ENCODE data around the gene CRIP2.

Gene CRIP2

GRCh38 chr14:105444859-105445258 is 29.8 kb upstream of the CRIP2 start:
- DNase-seq (ENCODE audit: low spot score) = no peak

DNA sequence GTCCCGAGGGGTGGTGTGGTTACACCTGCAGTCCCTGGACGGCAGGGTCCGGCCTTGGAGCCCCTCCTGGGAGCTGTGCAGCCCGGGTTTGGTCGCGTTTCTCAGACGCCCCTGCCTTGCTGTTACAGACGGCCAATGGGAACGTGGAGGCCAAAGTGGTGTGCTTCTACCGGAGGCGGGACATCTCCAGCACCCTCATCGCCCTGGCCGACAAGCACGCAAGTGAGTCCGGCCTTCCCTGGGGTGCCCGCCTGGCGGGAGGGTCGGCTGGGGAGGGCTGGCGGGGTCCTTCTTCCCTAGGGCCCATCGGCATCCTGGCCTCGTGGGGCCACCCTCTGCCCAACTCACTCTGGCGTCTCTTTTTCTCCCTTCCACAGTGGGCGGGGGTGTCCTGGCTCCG is 29.3 kb upstream of the CRIP2 start:
- DNase-seq (ENCODE audit: low spot score) = no peak

- DNase-seq (ENCODE audit: low spot score) = no peak
Measured at GRCh38 chr14:105445901-105446845, 28.4 kb upstream of the CRIP2 start.

DNA sequence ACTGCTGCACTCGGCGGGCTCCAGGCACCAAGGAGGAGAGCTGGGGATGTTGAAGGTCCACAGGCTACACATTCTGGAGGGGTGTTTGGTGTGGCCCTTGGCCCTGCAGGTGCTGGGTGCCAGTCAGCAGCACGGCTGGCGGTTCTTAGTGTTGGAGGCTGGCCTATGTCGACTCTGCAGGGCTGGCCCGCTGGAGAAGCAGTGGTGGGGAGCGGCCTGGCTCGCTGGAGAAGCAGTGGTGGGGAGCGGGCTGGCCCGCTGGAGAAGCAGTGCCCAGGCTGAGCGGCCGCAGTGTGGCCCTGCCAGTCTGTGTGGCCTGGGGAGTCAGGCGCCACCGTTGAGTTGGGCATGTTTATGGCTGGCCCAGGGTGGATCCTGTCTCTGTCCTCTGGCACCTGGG is 27.6 kb upstream of the CRIP2 start:
- DNase-seq (ENCODE audit: low spot score) = no peak

DNA sequence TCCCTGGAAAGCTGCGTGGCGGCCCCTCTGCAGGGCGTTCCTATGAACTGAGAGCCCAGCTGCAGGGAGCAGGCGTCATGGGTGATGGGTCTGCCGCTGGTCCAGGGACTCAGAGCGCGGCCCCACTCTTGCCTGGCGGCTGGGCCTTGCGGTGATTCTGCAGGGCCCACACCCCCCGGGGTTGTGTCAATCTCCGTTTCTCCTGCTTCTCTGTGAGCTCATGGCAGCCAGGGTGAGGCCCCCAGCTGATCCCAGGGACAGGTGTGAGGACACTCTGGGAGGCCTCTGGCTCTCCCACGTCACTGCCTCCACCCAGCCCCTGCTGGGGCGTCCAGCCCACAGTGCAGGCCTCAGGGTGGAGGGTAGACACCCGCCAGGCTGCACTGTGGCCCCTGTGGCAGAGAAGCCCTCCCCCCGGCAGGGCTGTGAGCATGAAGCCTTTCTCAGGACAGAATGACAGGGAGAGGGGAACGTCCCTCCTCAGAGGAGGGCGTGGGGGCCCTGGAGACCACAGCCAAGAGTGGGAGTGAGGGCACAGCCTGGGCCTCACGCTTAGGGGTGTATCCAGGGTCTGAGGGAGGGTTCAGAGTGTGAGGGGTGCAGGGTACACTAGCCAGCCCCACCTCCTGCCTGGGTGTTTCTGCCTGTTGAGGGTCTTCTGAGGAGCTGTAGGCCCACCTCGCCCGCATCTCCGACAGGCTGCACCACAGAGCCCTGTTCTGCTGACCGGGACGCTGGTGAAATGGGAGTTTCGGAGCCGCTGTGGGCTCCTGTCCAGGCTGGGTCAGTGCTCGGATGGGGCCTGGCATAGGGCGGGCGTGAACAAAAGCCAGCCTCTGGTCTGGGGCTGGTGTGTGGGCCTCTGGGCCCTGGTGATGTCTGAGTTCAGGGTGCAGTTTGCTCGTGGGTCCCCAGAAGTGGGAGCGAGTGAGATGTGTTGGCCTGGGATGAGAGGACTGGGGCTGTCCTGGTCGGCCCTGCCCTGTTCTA is 26.7 kb upstream of the CRIP2 start:
- DNase-seq (ENCODE audit: low spot score) = no peak

GRCh38 chr14:105448706-105449111 is 25.9 kb upstream of the CRIP2 start:
- peak; percentile 52 for DNase-seq (ENCODE audit: low spot score)

GRCh38 chr14:105449276-105450122 is 25.1 kb upstream of the CRIP2 start:
- DNase-seq (ENCODE audit: low spot score) = no peak

DNA sequence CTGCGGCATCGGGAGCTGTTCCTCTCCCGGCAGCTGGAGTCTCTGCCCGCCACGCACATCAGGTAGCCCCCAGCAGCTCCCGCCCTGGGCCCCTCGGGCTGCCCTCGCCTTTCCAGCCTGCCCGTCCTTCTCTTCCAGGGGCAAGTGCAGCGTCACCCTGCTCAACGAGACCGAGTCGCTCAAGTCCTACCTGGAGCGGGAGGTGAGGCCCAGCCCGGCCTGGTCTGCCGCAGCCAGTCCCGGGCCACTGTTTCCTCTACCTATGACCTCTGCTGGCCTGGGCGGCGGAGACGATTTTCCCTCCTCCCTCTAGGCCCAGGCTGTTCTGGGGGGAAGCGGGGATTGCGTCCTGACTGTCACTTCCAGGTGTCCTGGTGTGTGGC is 24.5 kb upstream of the CRIP2 start:
- no peak for DNase-seq (ENCODE audit: low spot score)

GRCh38 chr14:105450864-105451720 is 23.5 kb upstream of the CRIP2 start:
- no peak for DNase-seq (ENCODE audit: low spot score)

- DNase-seq (ENCODE audit: low spot score) = no peak
Measured at GRCh38 chr14:105452963-105453362, 21.7 kb upstream of the CRIP2 start.

DNA sequence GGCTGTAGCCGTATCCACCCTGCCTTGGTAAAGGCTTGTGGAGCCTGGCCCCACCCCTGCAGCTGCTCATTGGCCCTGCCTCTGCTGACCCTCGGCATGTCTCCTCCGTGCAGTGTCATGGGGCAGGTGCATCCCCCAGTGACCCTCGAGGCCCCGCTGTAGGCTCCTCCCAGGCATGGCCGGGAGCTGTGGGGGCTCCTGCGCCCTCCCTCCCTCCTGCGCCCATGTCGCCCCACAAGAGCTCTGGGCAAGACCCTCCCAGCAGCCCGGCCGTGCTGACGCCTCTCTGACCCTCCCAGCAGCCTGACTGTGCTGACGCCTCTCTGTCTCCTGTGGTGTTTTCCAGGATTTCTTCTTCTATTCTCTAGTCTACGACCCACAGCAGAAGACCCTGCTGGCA is 20.8 kb upstream of the CRIP2 start:
- DNase-seq (ENCODE audit: low spot score) = no peak

- DNase-seq (ENCODE audit: low spot score) = no peak
Measured at GRCh38 chr14:105455086-105455640, 19.5 kb upstream of the CRIP2 start.

DNA sequence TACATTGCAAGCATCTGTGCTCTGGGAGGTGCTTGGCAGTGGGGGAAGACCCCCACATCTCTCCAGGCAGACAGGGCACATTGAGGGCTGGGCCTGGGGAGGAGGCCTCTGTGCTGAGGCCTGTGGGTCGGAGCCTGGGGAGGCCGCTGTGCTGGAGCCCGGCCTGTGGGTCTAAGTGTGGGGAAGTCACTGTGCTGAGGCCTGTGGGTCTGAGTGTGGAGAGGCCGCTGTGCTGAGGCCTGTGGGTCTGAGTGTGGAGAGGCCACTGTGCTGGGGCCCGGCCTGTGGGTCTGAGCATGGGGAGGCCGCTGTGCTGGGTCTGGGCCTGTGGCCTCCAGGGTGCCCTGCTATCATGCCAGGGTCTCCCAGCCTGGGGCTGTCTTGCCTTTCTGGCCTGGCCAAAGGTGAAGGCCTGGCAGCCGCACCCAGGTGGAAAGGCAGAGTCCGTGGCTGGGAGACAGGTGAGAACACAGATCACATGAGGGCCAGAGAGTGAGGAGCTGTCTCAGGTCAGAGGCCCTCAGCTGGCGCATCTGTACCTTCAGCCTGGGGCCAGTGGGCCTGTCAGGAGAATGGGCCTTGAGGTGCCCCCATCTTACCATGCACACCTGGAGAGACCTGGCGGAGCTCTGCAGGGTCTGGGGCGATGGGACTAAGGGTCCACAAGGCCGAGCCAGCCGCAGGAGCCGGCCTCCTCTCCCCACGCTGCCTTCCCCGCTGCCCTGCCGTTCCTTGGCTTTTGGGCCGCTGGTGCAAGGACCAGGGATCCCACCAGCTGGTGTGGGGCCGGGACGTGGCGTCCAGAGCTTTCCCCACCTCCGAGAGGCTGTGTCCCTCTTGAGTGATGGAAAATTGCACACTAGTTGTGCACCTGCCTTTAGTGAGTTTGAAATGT is 18.6 kb upstream of the CRIP2 start:
- no peak for DNase-seq (ENCODE audit: low spot score)

GRCh38 chr14:105456736-105457617 is 17.6 kb upstream of the CRIP2 start:
- no peak for DNase-seq (ENCODE audit: low spot score)

GRCh38 chr14:105458010-105458409 is 16.6 kb upstream of the CRIP2 start:
- no peak for DNase-seq (ENCODE audit: low spot score)

- no peak for DNase-seq (ENCODE audit: low spot score)
Measured at GRCh38 chr14:105458571-105458970, 16.1 kb upstream of the CRIP2 start.

- DNase-seq (ENCODE audit: low spot score) = no peak
Measured at GRCh38 chr14:105460116-105460515, 14.5 kb upstream of the CRIP2 start.

- no peak for DNase-seq (ENCODE audit: low spot score)
Measured at GRCh38 chr14:105460616-105461015, 14.0 kb upstream of the CRIP2 start.

Data from pons (tissue), 1 donor.